WTC11 (cell line): ENCODE measurements around the gene TCF3. TPM values are rescaled to one million over a fixed set of nuclear protein-coding genes. Genes with fewer than 3 reads are reported as not detected.

Experiments used
- ATAC-seq: fragments of 200-7000 bp; cut with Tn5 transposase; 2 replicates; pipeline ENCODE4 v1.10.0; 2021; ENCODE audit warnings: mild to moderate bottlenecking, moderate library complexity
- CTCF ChIA-PET: fragments of 300-600 bp; sonication (Branson Sonifier 250); formaldehyde crosslinking; loops from one replicate; lab custom pipeline; 2021; ENCODE audit warnings: antibody characterized with exemption; lab: Charles Lee
- POLR2A ChIA-PET: fragments of 350-600 bp; sonication (Branson Sonifier 250); formaldehyde crosslinking; loops from one replicate; lab custom pipeline; 2021; ENCODE audit warnings: antibody characterized with exemption; lab: Charles Lee
- DNase-seq: peaks from one replicate; pipeline ENCODE4 v3.0.0; 2021; ENCODE audit warnings: low spot score
- H3K27ac Mint-ChIP-seq: 2 replicates; pipeline ENCODE4 v1.8.0; 2021; ENCODE audit warnings: mixed read lengths
- H3K27me3 Mint-ChIP-seq: 2 replicates; pipeline ENCODE4 v1.8.0; 2021; ENCODE audit warnings: low read depth, mild to moderate bottlenecking, moderate library complexity, mixed read lengths
- H3K36me3 Mint-ChIP-seq: 2 replicates; pipeline ENCODE4 v1.8.0; 2021; ENCODE audit warnings: mixed read lengths
- H3K4me1 Mint-ChIP-seq: 2 replicates; pipeline ENCODE4 v1.8.0; 2022; ENCODE audit warnings: mixed read lengths
- H3K4me3 Mint-ChIP-seq: 2 replicates; pipeline ENCODE4 v1.8.0; 2021; ENCODE audit warnings: mild to moderate bottlenecking, moderate library complexity, mixed read lengths
- H3K9me3 Mint-ChIP-seq: 2 replicates; pipeline ENCODE4 v1.8.0; 2021; ENCODE audit warnings: mixed read lengths
- AR ChIP-seq: fragments of 250-450 bp; sonication (Bioruptor Pico); IDR thresholded peaks from 2 replicates; pipeline ENCODE4 v1.9.0; 2021; ENCODE audit warnings: mild to moderate bottlenecking
- ATF3 ChIP-seq: sonication (generic); formaldehyde crosslinking; conservative IDR thresholded peaks from 2 replicates; pipeline ENCODE4 v1.8.1; 2022; ENCODE audit warnings: mild to moderate bottlenecking, missing genetic modification reagents
- CTCF ChIP-seq: fragments of 200-600 bp; IDR thresholded peaks from 2 replicates; pipeline ENCODE4 v1.8.0; 2022; ENCODE audit warnings: antibody characterized with exemption
- E2F5 ChIP-seq: sonication (generic); formaldehyde crosslinking; IDR thresholded peaks from 2 replicates; pipeline ENCODE4 v1.8.1; 2022; ENCODE audit warnings: mild to moderate bottlenecking, moderate library complexity, missing genetic modification reagents
- EMX1 ChIP-seq: fragments of 250-450 bp; sonication (Bioruptor Pico); IDR thresholded peaks from 2 replicates; pipeline ENCODE4 v1.8.0; 2021; ENCODE audit warnings: mild to moderate bottlenecking
- ERG ChIP-seq: fragments of 250-450 bp; sonication (Bioruptor Pico); IDR thresholded peaks from 2 replicates; pipeline ENCODE4 v1.8.0; 2021; ENCODE audit warnings: mild to moderate bottlenecking
- FOXP1 ChIP-seq: sonication (generic); formaldehyde crosslinking; IDR thresholded peaks from 2 replicates; pipeline ENCODE4 v1.8.0; 2022; ENCODE audit warnings: missing genetic modification reagents, mild to moderate bottlenecking, moderate library complexity, borderline replicate concordance
- GABPB1 ChIP-seq: sonication (generic); formaldehyde crosslinking; IDR thresholded peaks from 2 replicates; pipeline ENCODE4 v1.8.1; 2023; ENCODE audit warnings: mild to moderate bottlenecking, missing genetic modification reagents
- GTF2I ChIP-seq: fragments of 250-450 bp; sonication (Bioruptor Pico); conservative IDR thresholded peaks from 2 replicates; pipeline ENCODE4 v1.4.0; 2021; ENCODE audit warnings: mild to moderate bottlenecking
- HMGA2 ChIP-seq: fragments of 250-450 bp; sonication (Bioruptor Pico); IDR thresholded peaks from 2 replicates; pipeline ENCODE4 v1.4.0; 2021; ENCODE audit warnings: mild to moderate bottlenecking, moderate library complexity
- JAZF1 ChIP-seq: fragments of 250-450 bp; sonication (Bioruptor Pico); IDR thresholded peaks from 2 replicates; pipeline ENCODE4 v1.9.0; 2021; ENCODE audit warnings: moderate library complexity, mild to moderate bottlenecking, inconsistent platforms
- OVOL2 ChIP-seq: fragments of 250-450 bp; sonication (Bioruptor Pico); IDR thresholded peaks from 2 replicates; pipeline ENCODE4 v1.9.0; 2021; ENCODE audit warnings: mild to moderate bottlenecking, borderline replicate concordance
- SP1 ChIP-seq: sonication (generic); formaldehyde crosslinking; conservative IDR thresholded peaks from 2 replicates; pipeline ENCODE4 v1.8.1; 2022; ENCODE audit warnings: missing genetic modification reagents
- STAT6 ChIP-seq: sonication (generic); formaldehyde crosslinking; conservative IDR thresholded peaks from 2 replicates; pipeline ENCODE4 v1.8.1; 2023; ENCODE audit warnings: mild to moderate bottlenecking, low read depth, missing genetic modification reagents, moderate library complexity
- TCF7 ChIP-seq: sonication (generic); formaldehyde crosslinking; IDR thresholded peaks from 2 replicates; pipeline ENCODE4 v1.8.0; 2022; ENCODE audit warnings: mild to moderate bottlenecking, low read depth, missing genetic modification reagents, moderate library complexity
- ZBTB21 ChIP-seq: sonication (generic); formaldehyde crosslinking; IDR thresholded peaks from 2 replicates; pipeline ENCODE4 v1.8.1; 2023; ENCODE audit warnings: mild to moderate bottlenecking, missing genetic modification reagents, borderline replicate concordance
- ZMAT4 ChIP-seq: fragments of 250-450 bp; sonication (Bioruptor Pico); IDR thresholded peaks from 2 replicates; pipeline ENCODE4 v1.9.0; 2021; ENCODE audit warnings: mild to moderate bottlenecking
- ZNF232 ChIP-seq: sonication (generic); formaldehyde crosslinking; IDR thresholded peaks from 2 replicates; pipeline ENCODE4 v1.8.0; 2022; ENCODE audit warnings: mild to moderate bottlenecking, missing genetic modification reagents
- ZNF317 ChIP-seq: sonication (generic); formaldehyde crosslinking; IDR thresholded peaks from 2 replicates; pipeline ENCODE4 v1.8.1; 2023; ENCODE audit warnings: low read depth, mild to moderate bottlenecking, moderate library complexity, missing genetic modification reagents, borderline replicate concordance
- ZNF396 ChIP-seq: fragments of 250-450 bp; sonication (Bioruptor Pico); IDR thresholded peaks from 2 replicates; pipeline ENCODE4 v1.8.0; 2021; ENCODE audit warnings: mild to moderate bottlenecking, moderate library complexity, borderline replicate concordance
- ZNF416 ChIP-seq: fragments of 250-450 bp; sonication (Bioruptor Pico); IDR thresholded peaks from 2 replicates; pipeline ENCODE4 v1.9.0; 2021; ENCODE audit warnings: mild to moderate bottlenecking, inconsistent platforms
- ZNF423 ChIP-seq: fragments of 250-450 bp; sonication (Bioruptor Pico); IDR thresholded peaks from 2 replicates; pipeline ENCODE4 v2.1.2; 2022; ENCODE audit warnings: mild to moderate bottlenecking, moderate library complexity
- ZNF425 ChIP-seq: fragments of 250-450 bp; sonication (Bioruptor Pico); conservative IDR thresholded peaks from 2 replicates; pipeline ENCODE4 v1.9.0; 2021; ENCODE audit warnings: mild to moderate bottlenecking
- ZNF671 ChIP-seq: fragments of 250-450 bp; sonication (Bioruptor Pico); IDR thresholded peaks from 2 replicates; pipeline ENCODE4 v1.8.0; 2021; ENCODE audit warnings: mild to moderate bottlenecking
- total RNA-seq: library from RNA; stranded (reverse); gene quantifications from 3 replicates; pipeline ENCODE4 v1.2.3, GENCODE V29; 2021

Gene TCF3
- total RNA-seq, 1 experiment from 2014 or later = 324 TPM

GRCh38 chr19:1646149-1646548 lies 6.3 kb downstream of the TCF3 start:
- no peaks in the 10 kb centered on the region for H3K9me3 Mint-ChIP-seq
- H3K4me3 Mint-ChIP-seq = no peak overlapping the region
- TF ChIP-seq GTF2I (no peak), ZNF232 (CRISPR knock-in tag) (no peak), ZNF416 (CRISPR knock-in tag) (no peak), CTCF (no peak), GABPB1 (CRISPR knock-in tag) (no peak), E2F5 (CRISPR knock-in tag) (no peak), STAT6 (CRISPR knock-in tag) (no peak), JAZF1 (no peak)
- POLR2A ChIA-PET = no interaction called here
- peak; percentile 11 for DNase-seq
- CTCF ChIA-PET = no interaction called here
- peaks cover 47% of the 10 kb centered on the region for H3K36me3 Mint-ChIP-seq
- ATAC-seq = no peak
- peaks cover 11% of the 10 kb centered on the region for H3K4me1 Mint-ChIP-seq
- H3K27me3 Mint-ChIP-seq = no peaks in the 10 kb centered on the region
- H3K27ac Mint-ChIP-seq = no peak overlapping the region; the same call in 1 of the 2 replicates

- Mint-ChIP-seq H3K27ac (peak overlapping the region; percentile 89), H3K27me3 (no peaks in the 10 kb centered on the region), H3K4me1 (peaks cover 6% of the 10 kb centered on the region), H3K36me3 (peaks cover 47% of the 10 kb centered on the region), H3K9me3 (no peaks in the 10 kb centered on the region), H3K4me3 (no peak overlapping the region)
- POLR2A ChIA-PET = no interaction called here
- DNase-seq (no peak), ATAC-seq (no peak)
- CTCF ChIA-PET = no interaction called here
- TF ChIP-seq EMX1 (CRISPR knock-in tag) (no peak), ZMAT4 (no peak), ATF3 (no peak), ZNF671 (CRISPR knock-in tag) (no peak), ERG (no peak), ZNF396 (no peak), OVOL2 (no peak), AR (CRISPR knock-in tag) (no peak), HMGA2 (CRISPR knock-in tag) (no peak), ZBTB21 (no peak), ZNF425 (CRISPR knock-in tag) (no peak), TCF7 (CRISPR knock-in tag) (no peak), ZNF317 (CRISPR knock-in tag) (no peak), GABPB1 (CRISPR knock-in tag) (no peak), ZNF423 (CRISPR knock-in tag) (no peak), SP1 (CRISPR knock-in tag) (no peak), FOXP1 (CRISPR knock-in tag) (no peak)
Observed at GRCh38 chr19:1645299-1645698, 7.1 kb downstream of the TCF3 start.
